Activated CD8-positive, alpha-beta memory T cell treated with anti-CD3 and anti-CD28 coated beads for 24 hours (primary cell): ENCODE data around the gene KHDRBS2.

Source experiments
- DNase-seq: peaks from one replicate; pipeline ENCODE4 v3.0.0-alpha.2; 2020

Gene KHDRBS2

DNA sequence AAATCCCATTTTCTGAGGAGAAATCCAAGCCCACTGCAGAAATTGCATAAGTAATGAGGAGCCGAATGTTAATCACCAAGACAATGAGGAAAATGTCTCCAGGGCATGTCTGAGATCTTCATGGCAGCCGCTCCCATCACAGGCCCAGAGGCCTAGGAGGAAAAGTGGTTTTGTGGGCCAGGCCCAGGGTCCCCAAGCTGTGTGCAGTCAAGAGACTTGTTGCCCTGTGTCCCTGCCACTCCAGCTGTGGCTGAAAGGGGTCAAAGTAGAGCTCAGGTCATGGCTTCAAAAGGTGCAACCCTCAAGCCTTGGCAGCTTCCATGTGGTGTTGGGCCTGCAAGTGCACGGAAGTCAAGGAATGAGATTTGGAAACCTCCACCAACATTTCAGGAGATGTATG is 276.6 kb downstream of the KHDRBS2 start:
- no peak for DNase-seq

- no peak for DNase-seq
Measured at GRCh38 chr6:61989616-61990015, 296.4 kb downstream of the KHDRBS2 start.

DNA sequence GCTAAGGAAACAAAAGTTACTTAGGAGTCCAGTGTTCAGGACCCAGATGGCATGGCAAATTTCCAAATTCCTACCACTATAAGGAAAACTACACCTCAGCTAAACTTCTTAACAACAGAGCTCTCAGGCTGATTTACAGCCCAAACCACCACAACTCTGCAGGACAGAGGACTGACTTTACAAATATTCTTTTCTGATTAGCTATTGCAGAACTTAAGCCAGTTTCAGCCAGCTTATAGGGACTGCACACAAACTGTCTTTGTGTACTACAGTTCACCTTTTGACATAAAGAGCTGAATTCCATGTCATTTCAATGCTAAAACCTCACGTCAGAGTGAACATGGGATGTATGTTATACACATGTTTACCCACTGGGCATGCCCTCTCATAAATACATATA is 305.4 kb downstream of the KHDRBS2 start:
- no peak for DNase-seq

DNA sequence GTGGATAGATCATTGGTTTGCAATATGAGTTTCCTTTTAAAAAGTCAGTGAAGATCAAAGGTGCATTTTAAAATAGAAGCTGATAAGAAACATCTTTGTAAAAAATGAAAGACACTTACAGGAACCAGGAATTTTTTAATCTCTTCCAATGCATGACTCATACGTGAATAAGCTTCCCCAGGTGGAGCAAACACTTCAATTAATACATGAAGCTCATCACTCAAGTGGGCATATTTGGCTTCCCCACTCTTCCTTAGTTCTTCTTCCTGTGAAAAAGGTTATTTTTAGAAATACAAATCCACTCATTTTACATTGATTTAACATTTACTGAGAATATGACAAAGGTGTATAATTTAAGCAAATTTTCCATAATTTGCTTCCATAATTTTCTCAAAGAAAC is 308.1 kb downstream of the KHDRBS2 start:
- no peak for DNase-seq

DNA sequence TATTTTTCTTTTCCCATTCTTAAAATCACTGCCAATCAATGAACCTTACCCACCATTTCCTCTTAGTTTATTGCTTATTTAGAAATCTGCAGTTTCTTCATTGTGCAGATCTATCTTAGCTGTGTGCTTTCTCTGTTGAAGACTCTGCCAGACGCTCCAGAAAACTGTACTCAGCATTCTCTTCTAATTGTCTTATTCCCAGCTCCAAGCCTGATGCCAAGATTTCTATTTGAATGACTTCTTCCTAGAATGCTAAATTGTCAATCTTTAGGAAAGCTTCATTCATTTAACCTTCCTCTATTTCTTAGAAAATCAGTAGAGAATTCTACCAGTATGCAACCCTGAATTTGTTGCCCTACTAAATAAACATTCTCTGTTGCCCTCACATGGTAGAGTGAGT is 308.9 kb downstream of the KHDRBS2 start:
- DNase-seq: no peak

DNA sequence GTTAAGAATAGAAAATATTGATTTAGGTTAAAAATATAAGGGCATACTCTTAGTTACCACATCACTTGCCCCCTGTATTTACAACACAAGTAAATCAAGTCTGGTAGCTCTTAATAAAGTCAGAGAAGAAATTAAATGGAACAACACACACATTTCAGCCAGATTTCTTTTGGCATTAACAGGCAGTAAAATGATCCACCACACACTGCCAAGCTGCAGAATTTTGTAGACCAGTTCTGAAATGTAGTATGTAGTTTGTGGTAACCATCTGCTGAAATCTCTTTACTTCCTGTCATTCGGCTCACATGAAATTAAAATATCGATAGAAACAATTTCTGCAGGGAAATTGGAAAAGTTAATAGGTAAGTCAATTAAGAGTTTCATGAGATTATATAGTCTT is 326.8 kb downstream of the KHDRBS2 start:
- DNase-seq: no peak

- DNase-seq: no peak
Measured at GRCh38 chr6:61953851-61954250, 332.2 kb downstream of the KHDRBS2 start.

- no peak for DNase-seq
Measured at GRCh38 chr6:61951586-61951985, 334.4 kb downstream of the KHDRBS2 start.

- no peak for DNase-seq
Measured at GRCh38 chr6:61950811-61951210, 335.2 kb downstream of the KHDRBS2 start.

DNA sequence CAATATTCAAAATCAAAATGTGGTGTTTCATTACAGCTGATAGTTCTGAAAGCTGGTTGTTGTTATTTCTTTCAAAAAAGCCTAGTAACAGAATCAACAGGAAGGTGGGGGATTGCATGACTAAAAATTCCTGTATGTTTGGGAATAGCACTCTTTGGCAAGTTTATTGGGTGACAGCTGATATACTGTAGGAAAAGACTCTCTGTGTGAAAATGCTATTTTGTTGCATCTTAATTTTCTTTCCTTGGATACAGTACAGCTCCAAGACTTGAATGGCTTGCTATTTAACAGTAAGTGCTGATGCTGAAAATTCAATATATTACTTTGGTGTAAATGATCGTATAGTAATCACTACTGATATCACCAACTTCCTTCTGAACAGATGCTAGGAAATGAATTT is 336.1 kb downstream of the KHDRBS2 start:
- DNase-seq: no peak

DNA sequence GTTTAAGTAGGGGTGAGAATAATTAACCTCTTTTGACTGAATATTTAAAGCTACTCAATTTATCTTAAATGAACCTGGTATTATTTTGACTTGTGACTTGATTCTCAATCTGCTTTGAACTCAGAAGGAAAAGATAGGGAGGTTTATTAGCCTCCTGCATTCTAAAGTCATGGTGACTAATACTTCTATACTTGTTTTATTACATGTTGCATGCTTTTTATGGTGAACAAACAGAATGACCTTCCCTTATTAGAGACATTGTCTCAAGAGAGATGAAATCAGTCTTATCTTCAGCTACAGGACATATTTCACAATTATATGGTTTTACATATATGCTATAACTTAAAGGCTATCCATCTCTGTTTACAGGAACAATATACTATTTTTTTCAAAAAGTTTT is 336.9 kb downstream of the KHDRBS2 start:
- DNase-seq: no peak

- no peak for DNase-seq
Measured at GRCh38 chr6:61947311-61947947, 338.6 kb downstream of the KHDRBS2 start.

GRCh38 chr6:61940919-61941318 is 345.1 kb downstream of the KHDRBS2 start:
- DNase-seq: no peak

DNA sequence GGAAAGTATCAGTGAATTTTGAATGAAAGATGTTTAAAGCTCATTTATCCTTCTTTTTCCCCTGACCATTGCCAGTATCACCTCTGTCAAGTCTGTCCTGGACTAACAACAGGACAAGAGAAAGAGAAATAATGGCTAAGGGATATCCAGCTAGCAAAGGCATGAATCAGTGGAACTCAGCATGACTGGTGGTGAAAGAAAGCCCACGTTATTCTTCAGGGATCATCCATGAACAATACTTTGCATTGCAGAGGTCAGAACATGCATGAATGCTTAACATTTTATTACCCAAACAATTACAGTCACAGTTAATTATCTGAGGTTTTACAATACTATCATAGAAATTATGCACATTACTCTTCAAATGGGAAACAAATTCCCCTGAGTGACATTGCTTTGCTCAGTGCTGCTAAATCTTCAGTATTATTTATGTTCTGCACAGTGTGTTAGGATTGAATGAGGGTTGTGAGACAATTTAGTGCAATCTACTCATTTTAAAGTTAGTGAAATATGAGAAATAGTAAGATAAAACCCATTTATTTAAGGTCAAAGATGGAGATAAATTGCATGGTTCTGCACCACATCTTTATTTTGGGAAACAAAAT is 350.7 kb downstream of the KHDRBS2 start:
- DNase-seq: no peak

DNA sequence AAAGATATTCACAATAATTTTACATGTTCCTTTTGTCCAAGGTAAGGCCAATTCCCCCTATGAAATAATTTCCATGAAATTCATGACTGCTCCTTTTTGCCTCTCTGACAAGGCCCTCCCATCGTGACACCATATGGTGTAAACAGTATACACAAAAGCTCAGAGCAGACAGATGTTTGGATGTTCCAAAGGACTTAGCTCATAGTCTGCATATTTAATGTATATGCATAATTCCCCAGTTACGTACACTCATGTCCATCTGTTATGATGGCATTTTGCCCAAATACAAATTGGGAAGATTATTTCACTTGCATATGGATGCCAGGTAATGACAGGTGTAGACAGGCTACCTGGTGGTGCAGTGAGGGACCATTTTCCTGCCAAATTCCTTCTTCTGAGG is 376.5 kb downstream of the KHDRBS2 start:
- no peak for DNase-seq

DNA sequence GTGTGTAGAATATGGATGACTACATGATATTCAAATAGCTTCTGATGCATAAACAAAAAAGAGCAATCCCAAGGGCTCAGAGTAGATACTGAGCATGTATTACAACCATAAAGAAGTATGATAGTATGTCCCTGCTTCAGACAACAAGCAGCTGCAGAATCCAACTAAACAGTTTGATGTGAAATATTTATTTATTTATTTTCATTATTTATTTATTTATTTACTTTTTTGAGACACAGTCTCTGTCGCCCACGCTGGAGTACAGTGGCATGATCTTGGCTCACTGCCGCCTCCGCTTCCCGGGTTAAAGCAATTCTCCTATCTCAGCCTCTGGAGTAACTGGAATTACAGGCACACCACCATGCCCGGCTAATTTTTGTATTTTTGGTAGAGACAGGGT is 384.3 kb downstream of the KHDRBS2 start:
- no peak for DNase-seq

DNA sequence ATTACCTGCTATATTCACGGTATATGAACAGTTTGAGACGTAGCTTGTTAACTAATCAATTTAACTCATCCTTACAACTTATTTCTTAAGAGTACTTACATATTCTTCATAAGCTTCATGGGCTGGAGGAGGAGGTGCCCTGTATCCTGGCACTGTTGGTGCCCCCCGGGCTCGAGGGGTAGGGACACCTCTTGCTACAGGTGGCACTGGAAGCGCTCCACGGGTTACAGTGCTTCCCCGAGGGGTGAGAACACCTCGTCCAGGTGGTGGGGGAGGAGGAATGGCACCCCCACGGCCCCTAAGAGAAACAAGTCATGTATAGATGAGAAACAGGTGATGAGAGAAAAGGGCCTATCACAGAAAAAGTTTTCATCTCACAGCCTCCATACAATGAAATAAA is 391.5 kb downstream of the KHDRBS2 start:
- no peak for DNase-seq

GRCh38 chr6:61887423-61887822 is 398.6 kb downstream of the KHDRBS2 start:
- DNase-seq: no peak

GRCh38 chr6:61886608-61887259 is 399.3 kb downstream of the KHDRBS2 start:
- DNase-seq: no peak

GRCh38 chr6:61869632-61870400 is 416.2 kb downstream of the KHDRBS2 start:
- no peak for DNase-seq

DNA sequence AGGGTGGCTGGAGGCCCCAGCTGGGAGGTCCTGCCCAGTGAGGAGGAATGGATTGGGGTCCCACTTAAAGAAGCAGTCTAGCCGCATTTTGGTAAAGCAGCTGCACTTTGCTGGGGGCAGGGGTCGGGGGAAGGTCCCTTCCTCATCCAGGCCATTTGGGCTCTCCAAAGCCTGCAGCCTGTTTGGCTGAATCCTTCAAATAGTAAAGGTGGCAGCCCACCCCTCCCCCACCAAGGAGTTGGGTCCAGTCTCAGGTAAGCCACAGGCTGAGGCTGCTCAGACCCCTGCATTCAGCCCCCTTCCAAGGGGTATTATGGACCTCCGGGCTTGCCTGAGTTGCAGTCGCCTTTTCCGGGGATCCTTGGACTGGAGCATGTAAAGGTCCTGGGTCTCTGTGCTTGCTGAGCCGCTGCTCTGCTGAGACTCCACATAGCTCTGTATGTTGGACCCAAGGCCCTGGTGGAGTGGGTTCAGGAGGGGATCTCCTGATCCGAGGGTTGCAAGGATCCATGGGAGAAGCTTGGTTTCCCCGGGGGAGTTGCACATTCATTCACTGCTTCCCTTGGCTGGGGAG is 417.4 kb downstream of the KHDRBS2 start:
- DNase-seq: no peak

- no peak for DNase-seq
Measured at GRCh38 chr6:61867635-61868034, 418.4 kb downstream of the KHDRBS2 start.

DNA sequence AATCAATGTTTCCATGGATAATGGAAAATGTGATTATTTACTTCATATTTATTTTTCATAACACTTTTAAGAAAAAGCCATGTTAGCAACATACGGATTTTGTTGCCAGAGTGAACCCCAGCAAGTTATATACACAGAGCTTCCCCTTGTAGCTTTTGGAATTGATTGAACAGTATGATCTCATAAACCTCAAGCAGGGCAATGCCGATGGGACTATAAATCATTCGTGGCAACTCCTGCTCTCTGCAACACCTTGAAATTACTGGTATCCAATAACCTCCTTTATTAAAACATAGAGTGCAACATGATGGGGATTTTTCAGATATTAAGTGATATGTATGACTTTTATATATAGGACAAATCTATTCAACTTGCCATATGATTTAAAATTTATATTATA is 428.5 kb downstream of the KHDRBS2 start:
- DNase-seq: no peak

DNA sequence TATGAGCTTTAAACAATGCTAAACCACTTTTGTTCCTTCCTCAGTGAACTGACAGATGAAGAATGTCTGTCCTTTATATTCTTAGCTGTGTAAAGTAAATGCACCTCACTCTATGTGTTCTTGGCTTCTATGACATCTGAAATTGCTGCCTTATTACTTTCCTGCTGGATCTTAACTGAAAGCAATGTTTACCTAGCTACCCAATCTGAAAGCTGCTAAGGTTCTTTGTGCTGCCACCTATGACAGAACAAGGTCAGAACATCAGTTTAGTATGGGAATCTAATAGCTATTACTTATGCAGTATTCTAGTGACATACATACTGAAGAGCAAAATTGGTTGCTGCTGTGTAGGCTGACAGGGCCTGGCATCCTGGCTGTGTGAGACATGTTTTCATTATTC is 444.1 kb downstream of the KHDRBS2 start:
- DNase-seq: no peak
